Inflammatory macrophage (primary cell): ENCODE measurements around the gene C19orf47.

Experiments
- DNase-seq, 2 donors: peaks; one replicate each; pipeline ENCODE4 v3.0.0-alpha.2; 2020 to 2022

Gene C19orf47

DNA sequence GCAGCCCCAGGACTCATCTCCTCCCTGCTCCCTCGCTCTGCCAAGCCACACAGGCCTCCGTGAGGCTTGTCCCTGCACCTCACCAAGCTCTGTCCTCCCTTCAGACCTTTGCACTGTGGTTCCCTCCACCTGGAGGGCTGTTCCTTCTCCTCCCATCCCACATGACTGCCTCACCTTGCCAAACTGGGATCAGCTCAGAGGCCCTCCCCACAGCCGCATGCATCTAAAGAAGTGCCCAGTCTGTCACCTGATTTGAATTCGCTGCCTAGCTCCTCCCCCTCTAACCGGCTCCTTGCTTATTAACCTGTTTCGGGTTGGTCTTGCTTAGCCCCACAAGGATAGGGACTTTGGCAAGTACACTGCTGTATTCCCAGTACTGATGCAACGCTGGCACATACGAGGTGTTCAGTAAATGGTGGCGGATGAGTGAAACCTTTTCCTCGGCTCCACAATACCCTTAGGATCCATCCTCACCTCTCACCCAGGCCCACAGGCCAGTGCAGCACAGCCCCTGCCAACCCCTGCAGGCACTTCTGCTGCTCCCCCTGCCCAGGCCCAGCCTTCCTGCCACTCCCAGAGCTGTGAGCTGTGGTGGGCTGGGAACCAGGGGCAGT lies 67.5 kb downstream of the C19orf47 start:
- DNase-seq = no peak

DNA sequence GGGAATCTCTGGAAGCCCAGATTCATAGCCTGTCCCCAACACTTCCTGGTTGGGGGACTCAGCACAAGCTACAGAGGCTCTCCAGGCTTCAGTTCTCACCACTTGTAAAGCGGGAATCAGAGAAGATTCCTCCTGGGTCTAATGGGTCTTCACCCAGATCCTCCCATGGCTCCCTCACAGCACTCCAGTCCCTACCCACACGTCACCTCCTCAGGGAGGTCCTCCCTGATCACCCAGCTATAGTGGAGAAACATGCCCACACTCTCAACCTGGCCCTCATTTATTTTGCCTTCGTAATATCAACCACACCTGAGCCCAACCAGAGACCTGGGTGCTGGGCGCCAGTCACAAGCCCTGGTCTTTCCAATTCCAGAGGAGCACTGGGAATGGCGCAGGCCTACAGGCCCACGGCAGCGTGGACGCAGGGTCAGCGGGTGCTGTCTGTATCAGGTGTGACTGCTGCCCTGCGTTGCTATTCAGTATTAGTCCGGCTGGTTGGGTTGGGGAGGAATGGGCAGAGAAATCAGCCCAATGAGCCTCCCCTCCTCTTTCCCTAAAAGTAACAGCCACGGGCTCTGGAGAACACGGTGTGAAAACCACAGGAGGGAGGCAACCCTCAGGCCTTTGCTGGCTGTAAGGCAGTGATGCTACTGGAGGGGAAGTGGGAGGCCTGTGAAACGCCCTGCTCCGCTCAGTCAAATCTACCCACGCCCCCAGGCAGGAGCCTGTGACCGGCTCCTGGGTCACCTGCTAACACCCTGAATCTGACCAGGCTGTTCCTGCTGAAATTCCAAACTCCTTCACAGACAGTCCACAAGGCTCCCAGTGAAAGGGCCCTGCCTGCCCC lies 68.2 kb downstream of the C19orf47 start:
- peak; percentile 26 to 43 for DNase-seq

DNA sequence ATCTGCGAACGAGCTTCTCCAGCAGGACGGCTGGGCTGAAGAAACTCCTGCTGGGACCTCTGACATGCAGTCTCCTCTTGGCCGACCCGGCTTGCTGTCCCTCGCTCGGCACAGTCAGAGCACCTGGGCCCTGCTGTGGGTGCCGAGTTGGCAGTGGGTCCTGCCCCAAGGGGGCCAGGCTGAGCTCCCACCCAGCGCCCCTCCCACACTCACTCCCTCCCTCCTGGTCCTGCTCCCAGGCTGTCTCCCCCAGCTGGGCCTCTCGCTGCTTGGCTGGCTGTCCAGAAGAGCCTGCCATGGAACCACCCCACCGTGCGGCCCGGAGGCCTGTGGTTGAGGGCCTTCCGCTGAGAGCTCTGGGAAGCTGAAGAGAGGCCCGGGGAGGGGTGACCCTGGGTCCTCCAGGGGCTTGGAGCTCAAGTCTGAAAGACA lies 69.1 kb downstream of the C19orf47 start:
- DNase-seq = no peak

DNA sequence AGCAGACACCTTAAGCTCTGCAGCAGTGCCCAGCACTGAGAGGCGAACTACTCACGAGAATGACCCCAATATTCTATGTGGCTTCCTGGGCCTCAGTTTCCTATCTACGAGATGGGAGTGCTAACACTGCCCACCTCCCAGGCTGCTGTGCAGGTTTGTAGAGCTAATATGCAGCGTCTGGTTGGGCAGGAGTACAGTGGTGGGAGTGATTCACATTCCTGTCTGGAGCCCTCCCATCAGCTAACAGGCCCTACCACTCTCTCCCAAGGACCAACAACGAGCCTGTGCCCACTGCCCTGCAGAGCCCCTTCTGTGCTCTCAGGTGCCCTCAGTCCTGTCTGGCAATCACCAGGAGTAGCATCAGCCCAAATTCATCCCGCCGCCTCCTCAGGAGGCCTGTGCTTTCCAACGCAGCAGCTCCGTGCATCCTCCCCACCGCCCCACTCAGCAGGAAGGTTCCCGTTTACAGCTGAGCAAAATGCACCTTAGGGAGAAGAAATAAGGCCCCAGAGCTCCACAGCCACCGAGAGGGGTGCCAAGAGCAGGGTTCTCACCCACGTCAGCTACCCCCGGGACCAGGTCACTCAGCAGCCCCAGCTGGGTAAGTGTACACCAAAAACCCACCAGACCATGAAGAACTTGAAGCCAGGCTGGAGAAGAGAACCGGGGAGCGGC lies 69.7 kb downstream of the C19orf47 start:
- DNase-seq = no peak

DNA sequence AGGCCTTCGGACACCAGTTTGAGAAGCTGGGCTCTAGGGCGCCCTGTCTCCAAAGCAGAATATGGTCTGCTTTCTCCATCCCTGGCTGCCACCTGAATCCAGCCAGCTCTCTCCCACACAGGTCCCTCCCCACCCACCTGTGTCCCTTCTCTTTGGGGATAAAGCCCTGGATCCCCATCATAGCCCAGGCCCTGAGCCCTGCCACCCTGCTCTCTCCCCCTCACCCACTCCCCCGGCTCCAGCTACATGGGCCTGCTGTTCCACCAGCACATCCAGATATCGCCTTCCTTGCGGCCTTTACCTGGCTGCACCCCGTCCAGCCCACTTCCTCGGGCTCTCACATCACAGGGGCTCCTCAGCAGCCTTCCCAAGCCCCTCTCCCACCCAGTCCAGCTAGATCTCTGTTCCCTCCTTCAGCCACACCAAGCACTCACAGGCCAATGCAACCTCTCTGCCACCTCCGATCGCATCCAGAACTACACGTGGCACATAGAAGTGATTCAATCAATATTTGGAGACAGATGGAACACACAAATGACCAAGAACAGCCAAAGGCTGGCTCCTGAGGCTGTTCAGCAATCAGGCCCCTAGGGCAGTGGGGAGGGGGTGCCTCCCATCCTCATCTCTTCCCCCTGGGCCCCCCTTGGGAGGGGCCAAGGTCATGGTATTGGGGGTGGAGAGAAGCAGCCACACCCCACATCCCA lies 70.7 kb downstream of the C19orf47 start:
- no peak for DNase-seq

DNA sequence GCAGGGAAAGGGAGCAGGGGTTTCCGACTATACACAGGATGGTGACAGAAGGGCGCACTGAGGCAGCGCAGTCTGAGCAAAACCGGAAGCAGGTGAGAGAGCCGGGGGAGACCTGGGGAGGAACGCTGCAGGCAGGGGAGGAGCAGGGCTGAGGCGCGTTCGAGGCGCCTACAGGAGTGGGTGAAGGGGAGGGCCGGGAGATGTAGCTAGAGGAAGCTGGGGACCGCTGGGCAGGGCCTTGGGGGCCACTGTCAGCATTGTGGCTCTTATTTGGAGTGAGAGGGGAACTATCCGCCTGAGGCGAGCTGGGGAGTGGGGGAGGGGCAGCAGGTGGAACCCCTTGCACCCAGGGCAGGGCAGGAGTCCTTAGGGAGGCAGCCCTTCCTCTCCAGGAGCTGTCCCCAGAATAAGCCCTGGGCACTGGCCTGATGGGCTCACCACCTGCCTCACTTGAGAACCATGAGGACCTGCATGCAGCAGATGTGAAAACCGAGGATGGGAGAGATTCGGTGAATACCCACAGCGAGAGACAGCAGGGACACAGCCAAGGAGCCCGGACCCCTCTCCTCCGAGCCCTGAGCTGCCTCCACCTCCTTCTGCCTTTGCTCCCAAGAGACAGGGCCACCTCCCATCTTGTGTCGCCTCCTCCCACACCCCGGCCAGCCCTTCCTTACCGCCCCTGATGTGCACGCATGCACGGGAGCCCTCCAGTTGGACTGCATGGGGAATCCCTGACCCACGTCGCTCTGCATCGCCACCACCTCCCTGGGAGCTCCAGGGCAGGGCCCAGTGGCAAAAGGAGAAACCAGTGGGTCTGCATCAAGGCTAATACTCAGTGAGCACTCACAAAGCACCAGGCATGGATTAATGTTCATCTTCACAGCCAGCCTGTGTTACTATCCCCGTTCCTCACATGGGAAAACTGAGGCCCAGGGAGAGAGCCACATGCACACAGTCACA lies 73.3 kb downstream of the C19orf47 start:
- peak in 1 of 2 donors; percentile 43 for DNase-seq

DNA sequence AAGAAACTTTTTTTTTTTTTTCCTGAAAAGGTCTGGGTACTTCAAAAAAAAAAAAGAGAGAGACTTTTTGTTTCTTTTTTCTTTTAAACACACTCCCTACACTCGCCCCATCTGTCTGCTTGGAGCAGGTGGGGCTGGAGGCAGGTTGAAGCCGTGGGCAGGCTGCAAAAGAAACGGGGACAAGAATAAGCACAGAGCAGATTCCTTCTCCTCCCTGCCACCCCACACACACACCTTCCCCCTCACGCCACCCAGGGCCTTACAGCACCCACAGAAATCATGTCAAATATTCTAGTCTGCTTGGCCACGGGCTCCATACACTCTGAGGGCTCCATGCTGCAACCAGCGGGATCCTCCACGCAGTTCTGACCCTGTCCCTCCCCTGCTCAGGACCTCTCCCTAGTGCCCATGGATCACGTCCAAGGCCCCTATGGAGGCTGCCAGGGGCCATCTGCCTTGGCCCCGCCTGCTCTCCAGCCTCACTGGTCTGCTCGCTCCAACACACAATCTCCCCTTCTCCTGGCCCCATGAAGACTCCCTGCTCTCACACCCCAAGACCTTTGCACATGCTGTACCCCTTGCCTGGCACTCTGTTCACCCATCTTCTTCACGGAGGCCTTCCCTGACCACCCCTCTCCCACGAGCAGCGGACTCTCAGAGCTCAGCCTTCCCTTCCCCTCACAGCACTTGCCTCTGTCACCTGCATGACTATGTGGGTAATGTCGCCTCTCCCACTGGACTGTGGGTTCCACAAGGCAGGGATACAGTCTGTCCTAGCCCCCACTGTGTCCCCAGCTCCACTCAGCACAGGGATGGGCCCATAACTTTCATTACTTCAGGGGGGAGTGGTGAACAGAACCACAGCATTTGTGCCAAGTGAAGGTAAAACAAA lies 74.5 kb downstream of the C19orf47 start:
- no peak for DNase-seq

DNA sequence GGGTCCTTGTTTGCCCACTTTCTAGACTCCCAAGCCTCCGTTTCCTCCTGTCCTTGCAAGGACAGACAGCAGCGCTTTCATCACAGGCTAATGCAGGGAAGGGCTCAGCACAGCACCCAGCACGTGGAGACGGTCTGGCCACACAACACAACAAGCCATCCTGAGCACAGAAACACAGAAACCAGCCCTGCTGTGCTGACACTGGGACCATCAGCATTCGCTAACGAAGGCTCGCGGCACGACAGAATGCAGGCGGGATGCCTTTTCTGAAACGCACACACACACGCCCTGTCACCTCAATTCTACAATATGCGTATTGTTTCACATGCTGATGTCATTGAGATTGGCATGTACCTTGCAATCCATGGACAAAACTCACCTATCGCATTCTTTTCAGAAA lies 75.9 kb downstream of the C19orf47 start:
- DNase-seq = no peak

DNA sequence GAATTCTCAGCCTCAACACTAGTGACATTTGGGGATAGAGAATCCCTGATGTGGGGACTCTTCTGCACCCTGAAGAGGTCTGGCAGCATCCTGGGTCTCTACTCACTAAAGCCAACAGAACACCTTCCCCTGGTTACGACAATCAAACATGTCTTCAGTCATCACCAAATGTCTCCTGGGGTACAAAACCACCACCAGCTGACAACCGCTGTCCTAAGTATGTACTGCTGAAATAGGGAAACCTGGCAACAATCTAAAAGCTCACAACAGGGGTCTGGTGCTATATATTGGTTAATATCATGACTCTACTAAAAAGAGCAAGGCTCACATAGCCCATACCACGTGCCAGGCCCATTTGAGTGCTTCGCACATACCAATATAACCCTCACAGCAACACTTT lies 76.5 kb downstream of the C19orf47 start:
- DNase-seq = no peak

DNA sequence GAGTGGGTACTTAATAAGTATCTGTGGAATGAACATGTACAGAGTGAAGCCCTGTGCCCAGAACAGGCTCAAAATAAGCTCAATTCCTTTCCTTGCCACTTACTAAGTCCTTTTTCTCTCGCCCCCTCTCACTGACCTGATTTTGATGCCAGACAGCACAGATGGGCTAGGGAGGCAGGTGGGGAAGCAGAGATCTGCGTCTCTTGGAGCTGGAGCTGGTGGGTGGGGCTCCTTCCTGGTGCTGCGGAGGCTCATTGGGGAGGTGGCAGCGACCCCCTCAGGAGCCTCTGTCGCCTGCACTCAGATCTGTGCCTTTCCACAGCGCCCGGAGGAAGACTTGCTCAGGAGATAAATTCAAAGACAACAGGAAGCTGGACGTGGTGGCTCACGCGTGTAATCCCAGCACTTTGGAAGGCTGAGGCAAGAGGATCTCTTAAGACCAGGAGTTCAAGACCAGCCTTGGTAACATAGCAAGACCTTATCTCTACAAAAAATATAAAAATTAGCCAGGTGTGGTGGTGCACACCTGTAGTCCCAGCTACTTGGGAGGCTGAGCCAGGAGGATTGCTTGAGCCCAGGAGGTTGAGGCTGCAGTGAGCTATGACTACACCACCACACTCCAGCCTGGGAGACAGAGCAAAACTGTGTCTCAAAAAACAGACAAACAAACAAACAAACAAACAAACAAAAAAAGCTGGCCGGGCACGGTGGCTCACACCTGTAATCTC lies 77.7 kb downstream of the C19orf47 start:
- DNase-seq = no peak
